Measurements from ENCODE around the gene MARK2.

MARK2 gene

GRCh38 chr11:63831326-63831725 is 7.6 kb upstream of the MARK2 start:
- Histone ChIP-seq H3K36me3 (ENCODE audit: control insufficient read depth in 1 of 2, insufficient read depth in 2 of 2, low read length in 2 of 2) (peaks cover under 1 to 11% of the 10 kb centered on the region in 2 donors), H3K9me3 (ENCODE audit: control insufficient read depth in 1 of 2, low read length in 2 of 2) (no peaks in the 10 kb centered on the region), H3K4me1 (ENCODE audit: control insufficient read depth in 1 of 2, insufficient read depth in 2 of 2, low read length in 2 of 2) (no peaks in the 10 kb centered on the region), H3K4me3 (ENCODE audit: low read depth in 1 of 2, low read length in 2 of 2) (no peak overlapping the region), H3K27ac (ENCODE audit: low read length) (no peak overlapping the region), H3K27me3 (ENCODE audit: low read depth, low read length) (no peaks in the 10 kb centered on the region)

- no peaks in the 10 kb centered on the region for H3K27me3 ChIP-seq (ENCODE audit: low read depth, low read length)
- no peak overlapping the region for H3K4me3 ChIP-seq (ENCODE audit: low read depth in 1 of 2, low read length in 2 of 2)
- H3K4me1 ChIP-seq (ENCODE audit: control insufficient read depth in 1 of 2, insufficient read depth in 2 of 2, low read length in 2 of 2) = peaks cover 2 to 4% of the 10 kb centered on the region in 2 donors
- peaks cover 0 to 1% of the 10 kb centered on the region in 2 donors for H3K36me3 ChIP-seq (ENCODE audit: control insufficient read depth in 1 of 2, insufficient read depth in 2 of 2, low read length in 2 of 2)
- no peak overlapping the region for H3K27ac ChIP-seq (ENCODE audit: low read length)
- H3K9me3 ChIP-seq (ENCODE audit: control insufficient read depth in 1 of 2, low read length in 2 of 2) = no peaks in the 10 kb centered on the region
These were observed 6.6 kb upstream of the MARK2 start for GRCh38 chr11:63832336-63832735.

GRCh38 chr11:63833048-63833447 is 5.9 kb upstream of the MARK2 start:
- H3K9me3 ChIP-seq (ENCODE audit: control insufficient read depth in 1 of 2, low read length in 2 of 2) = no peaks in the 10 kb centered on the region
- H3K36me3 ChIP-seq (ENCODE audit: control insufficient read depth in 1 of 2, insufficient read depth in 2 of 2, low read length in 2 of 2) = no peaks in the 10 kb centered on the region
- H3K4me1 ChIP-seq (ENCODE audit: control insufficient read depth in 1 of 2, insufficient read depth in 2 of 2, low read length in 2 of 2) = peaks cover 9 to 10% of the 10 kb centered on the region in 2 donors
- H3K4me3 ChIP-seq (ENCODE audit: low read depth in 1 of 2, low read length in 2 of 2) = no peak overlapping the region
- no peak overlapping the region for H3K27ac ChIP-seq (ENCODE audit: low read length)
- H3K27me3 ChIP-seq (ENCODE audit: low read depth, low read length) = no peaks in the 10 kb centered on the region

- Histone ChIP-seq H3K27ac (ENCODE audit: low read length) (no peak overlapping the region), H3K4me1 (ENCODE audit: control insufficient read depth in 1 of 2, insufficient read depth in 2 of 2, low read length in 2 of 2) (peaks cover 12 to 14% of the 10 kb centered on the region in 2 donors), H3K4me3 (ENCODE audit: low read depth in 1 of 2, low read length in 2 of 2) (no peak overlapping the region), H3K9me3 (ENCODE audit: control insufficient read depth in 1 of 2, low read length in 2 of 2) (no peaks in the 10 kb centered on the region), H3K36me3 (ENCODE audit: control insufficient read depth in 1 of 2, insufficient read depth in 2 of 2, low read length in 2 of 2) (no peaks in the 10 kb centered on the region), H3K27me3 (ENCODE audit: low read depth, low read length) (no peaks in the 10 kb centered on the region)
These were observed 4.3 kb upstream of the MARK2 start for GRCh38 chr11:63834535-63835157.

GRCh38 chr11:63835158-63835545 is 3.8 kb upstream of the MARK2 start:
- Histone ChIP-seq H3K9me3 (ENCODE audit: control insufficient read depth in 1 of 2, low read length in 2 of 2) (no peaks in the 10 kb centered on the region), H3K4me1 (ENCODE audit: control insufficient read depth in 1 of 2, insufficient read depth in 2 of 2, low read length in 2 of 2) (peaks cover 12 to 14% of the 10 kb centered on the region in 2 donors), H3K27ac (ENCODE audit: low read length) (no peak overlapping the region)

GRCh38 chr11:63837027-63837688 is 1.8 kb upstream of the MARK2 start:
- peak overlapping the region in 1 of 2 donors; percentile 66 for H3K4me3 ChIP-seq (ENCODE audit: low read depth in 1 of 2, low read length in 2 of 2)
- peaks cover 26 to 29% of the 10 kb centered on the region in 2 donors for H3K4me1 ChIP-seq (ENCODE audit: control insufficient read depth in 1 of 2, insufficient read depth in 2 of 2, low read length in 2 of 2)
- H3K27me3 ChIP-seq (ENCODE audit: low read depth, low read length) = no peaks in the 10 kb centered on the region
- peaks cover 0 to 4% of the 10 kb centered on the region in 2 donors for H3K36me3 ChIP-seq (ENCODE audit: control insufficient read depth in 1 of 2, insufficient read depth in 2 of 2, low read length in 2 of 2)
- H3K9me3 ChIP-seq (ENCODE audit: control insufficient read depth in 1 of 2, low read length in 2 of 2) = no peaks in the 10 kb centered on the region
- H3K27ac ChIP-seq (ENCODE audit: low read length) = no peak overlapping the region

More at GRCh38 chr11:63835158-63835545, 3.8 kb upstream of the MARK2 start:
- Histone ChIP-seq H3K27me3 (ENCODE audit: low read depth, low read length) (no peaks in the 10 kb centered on the region), H3K36me3 (ENCODE audit: control insufficient read depth in 1 of 2, insufficient read depth in 2 of 2, low read length in 2 of 2) (no peaks in the 10 kb centered on the region), H3K4me3 (ENCODE audit: low read depth in 1 of 2, low read length in 2 of 2) (no peak overlapping the region)

- Histone ChIP-seq H3K27me3 (ENCODE audit: low read depth, low read length) (no peaks in the 10 kb centered on the region), H3K4me1 (ENCODE audit: control insufficient read depth in 1 of 2, insufficient read depth in 2 of 2, low read length in 2 of 2) (peaks cover 30 to 35% of the 10 kb centered on the region in 2 donors), H3K9me3 (ENCODE audit: control insufficient read depth in 1 of 2, low read length in 2 of 2) (no peaks in the 10 kb centered on the region), H3K4me3 (ENCODE audit: low read depth in 1 of 2, low read length in 2 of 2) (peak overlapping the region in 1 of 2 donors; percentile 66), H3K27ac (ENCODE audit: low read length) (peak overlapping the region; percentile 87), H3K36me3 (ENCODE audit: control insufficient read depth in 1 of 2, insufficient read depth in 2 of 2, low read length in 2 of 2) (peaks cover 0 to 4% of the 10 kb centered on the region in 2 donors)
These were observed 1.2 kb upstream of the MARK2 start for GRCh38 chr11:63837739-63838138.

GRCh38 chr11:63838150-63838677 is 696 bp upstream of the MARK2 start:
- H3K4me1 ChIP-seq (ENCODE audit: control insufficient read depth in 1 of 2, insufficient read depth in 2 of 2, low read length in 2 of 2) = peaks cover 30 to 40% of the 10 kb centered on the region in 2 donors
- H3K4me3 ChIP-seq (ENCODE audit: low read depth in 1 of 2, low read length in 2 of 2) = peak overlapping the region; percentile 66 to 94
- no peaks in the 10 kb centered on the region for H3K27me3 ChIP-seq (ENCODE audit: low read depth, low read length)

GRCh38 chr11:63839508-63840355 is 822 bp downstream of the MARK2 start:
- H3K27me3 ChIP-seq (ENCODE audit: low read depth, low read length) = no peaks in the 10 kb centered on the region
- peak overlapping the region; percentile 69 for H3K27ac ChIP-seq (ENCODE audit: low read length)
- no peaks in the 10 kb centered on the region for H3K9me3 ChIP-seq (ENCODE audit: control insufficient read depth in 1 of 2, low read length in 2 of 2)
- peaks cover 34 to 48% of the 10 kb centered on the region in 2 donors for H3K4me1 ChIP-seq (ENCODE audit: control insufficient read depth in 1 of 2, insufficient read depth in 2 of 2, low read length in 2 of 2)
- peak overlapping the region; percentile 92 to 94 for H3K4me3 ChIP-seq (ENCODE audit: low read depth in 1 of 2, low read length in 2 of 2)
- H3K36me3 ChIP-seq (ENCODE audit: control insufficient read depth in 1 of 2, insufficient read depth in 2 of 2, low read length in 2 of 2) = peaks cover 0 to 9% of the 10 kb centered on the region in 2 donors

More at GRCh38 chr11:63838150-63838677, 696 bp upstream of the MARK2 start:
- peaks cover 0 to 4% of the 10 kb centered on the region in 2 donors for H3K36me3 ChIP-seq (ENCODE audit: control insufficient read depth in 1 of 2, insufficient read depth in 2 of 2, low read length in 2 of 2)
- no peaks in the 10 kb centered on the region for H3K9me3 ChIP-seq (ENCODE audit: control insufficient read depth in 1 of 2, low read length in 2 of 2)
- peak overlapping the region; percentile 87 for H3K27ac ChIP-seq (ENCODE audit: low read length)

- Histone ChIP-seq H3K27me3 (ENCODE audit: low read depth, low read length) (no peaks in the 10 kb centered on the region), H3K27ac (ENCODE audit: low read length) (peak overlapping the region; percentile 69), H3K36me3 (ENCODE audit: control insufficient read depth in 1 of 2, insufficient read depth in 2 of 2, low read length in 2 of 2) (peaks cover 0 to 9% of the 10 kb centered on the region in 2 donors), H3K9me3 (ENCODE audit: control insufficient read depth in 1 of 2, low read length in 2 of 2) (no peaks in the 10 kb centered on the region), H3K4me3 (ENCODE audit: low read depth in 1 of 2, low read length in 2 of 2) (peak overlapping the region; percentile 92 to 94), H3K4me1 (ENCODE audit: control insufficient read depth in 1 of 2, insufficient read depth in 2 of 2, low read length in 2 of 2) (peaks cover 38 to 55% of the 10 kb centered on the region in 2 donors)
These were observed 1.6 kb downstream of the MARK2 start for GRCh38 chr11:63840356-63841060.
